ENCODE data around the gene CUL7. TPM values are rescaled to one million over a fixed set of nuclear protein-coding genes. Genes with fewer than 3 reads are reported as not detected.

The CUL7 gene
- total RNA-seq, 1 experiment from 2014 or later = 23.5 TPM

GRCh38 chr6:43014434-43014909 is 39.2 kb downstream of the CUL7 start:
- peak overlapping the region; percentile 9 for H3K27ac ChIP-seq (ENCODE audit: insufficient read length, low read depth, low read length)
- no peak overlapping the region for H2BK5ac ChIP-seq (ENCODE audit: insufficient read length, low read length)
- no peaks in the 10 kb centered on the region for H3K27me3 Mint-ChIP-seq (ENCODE audit: low read depth)
- H2AK5ac ChIP-seq (ENCODE audit: insufficient read length, low read length) = no peak overlapping the region
- no peak overlapping the region for H2BK120ac ChIP-seq (ENCODE audit: low read depth, low read length, poor library complexity, severe bottlenecking)
- no peak overlapping the region for H2BK15ac ChIP-seq (ENCODE audit: low read depth, low read length)
- H3K14ac ChIP-seq (ENCODE audit: insufficient read depth, low read length) = peak overlapping the region; percentile 26; the same call in 1 of the 2 replicates
- H3K36me3 Mint-ChIP-seq (ENCODE audit: insufficient read depth in 1 of 3, low read depth in 3 of 3) = peaks cover 33 to 69% (median 68%) of the 10 kb centered on the region in 3 experiments
- no peak overlapping the region for H3K56ac ChIP-seq (ENCODE audit: insufficient read length, low read depth, low read length)
- H3K79me2 ChIP-seq (ENCODE audit: insufficient read depth, low read length) = peaks cover 11% of the 10 kb centered on the region; the same call in 1 of the 2 replicates
- H3K79me1 ChIP-seq (ENCODE audit: insufficient read depth, low read depth, low read length, poor library complexity, severe bottlenecking) = no peaks in the 10 kb centered on the region
- H3K4me2 ChIP-seq (ENCODE audit: insufficient read depth, insufficient read length, low read length) = peak overlapping the region; percentile 99
- no CpG with 5 or more reads among the region's 7 CpGs for WGBS (ENCODE audit: extremely low coverage, insufficient read length, low lambda C conversion rate)
- no peak overlapping the region for H4K8ac ChIP-seq (replicated peaks; ENCODE audit: insufficient read length, low read depth, low read length)
- H3K4ac ChIP-seq (ENCODE audit: low read depth, low read length) = no peak overlapping the region
- peaks cover 22 to 33% of the 10 kb centered on the region in 2 experiments for H3K4me1 Mint-ChIP-seq
- H4K91ac ChIP-seq (ENCODE audit: insufficient read length, low read depth, low read length) = no peak overlapping the region
- H3K27ac Mint-ChIP-seq = peak overlapping the region; percentile 56 to 88 (median 84); a peak in 6 of 7 replicates
- no peak overlapping the region for H3T11ph ChIP-seq (ENCODE audit: low read length)
- no peak overlapping the region for H4K5ac ChIP-seq (ENCODE audit: insufficient read length, low read depth, low read length)
- H3K9me3 ChIP-seq (ENCODE audit: control insufficient read depth, low read depth, low read length) = no peaks in the 10 kb centered on the region
- no peak overlapping the region for H2BK20ac ChIP-seq (ENCODE audit: low read depth, low read length, poor library complexity, severe bottlenecking)
- TF ChIP-seq CTCF (conservative IDR thresholded peaks at IDR 0.05) = no peak
- no peak overlapping the region for H2BK12ac ChIP-seq (ENCODE audit: insufficient read length, low read depth, low read length)
- H2AFZ ChIP-seq (ENCODE audit: low read length) = no peak overlapping the region
- H3K4me3 Mint-ChIP-seq = peak overlapping the region; percentile 92 to 97
- H4K20me1 ChIP-seq (ENCODE audit: control insufficient read depth, insufficient read depth, insufficient read length) = no peaks in the 10 kb centered on the region
- H3K4me1 ChIP-seq (ENCODE audit: insufficient read depth, low read length) = peaks cover 2% of the 10 kb centered on the region; the same call in 1 of the 2 replicates
- peak overlapping the region; percentile 39 for H3K18ac ChIP-seq (ENCODE audit: insufficient read length, low read depth, low read length)
- H3K23me2 ChIP-seq (ENCODE audit: insufficient read length, low read depth, low read length, poor library complexity, severe bottlenecking) = peaks cover 6% of the 10 kb centered on the region
- peak overlapping the region; percentile 81 for H3K9ac ChIP-seq (ENCODE audit: extremely low read depth, insufficient read length, low read length)
- DNase-seq = no peak
- H3K27me3 ChIP-seq (ENCODE audit: insufficient read depth, low read length) = no peaks in the 10 kb centered on the region
- H3K23ac ChIP-seq (ENCODE audit: insufficient read length, low read depth, low read length) = no peak overlapping the region
- no peaks in the 10 kb centered on the region; a peak in 1 of 5 replicates for H3K9me3 Mint-ChIP-seq

All from H9 (cell line).